Neural progenitor cell (in vitro differentiated cells): ENCODE measurements around the gene CUTC.

Experiments used
- EZH2 ChIP-seq: fragments of 200-600 bp; sonication (generic); IDR thresholded peaks from 2 replicates; pipeline ENCODE4 v1.6.1; 2017; ENCODE audit warnings: antibody characterized with exemption, mild to moderate bottlenecking, moderate library complexity
- EZH2phosphoT487 ChIP-seq: fragments of 200-600 bp; sonication (generic); IDR thresholded peaks from 2 replicates; pipeline ENCODE4 v1.6.1; 2017; ENCODE audit warnings: antibody characterized with exemption
- TF ChIP-seq, protein P1 (sequence below): fragments of 200-600 bp; sonication (generic); IDR thresholded peaks from 2 replicates; pipeline ENCODE4 v1.5.1; 2017; ENCODE audit warnings: antibody characterized with exemption, mild to moderate bottlenecking

DNA sequence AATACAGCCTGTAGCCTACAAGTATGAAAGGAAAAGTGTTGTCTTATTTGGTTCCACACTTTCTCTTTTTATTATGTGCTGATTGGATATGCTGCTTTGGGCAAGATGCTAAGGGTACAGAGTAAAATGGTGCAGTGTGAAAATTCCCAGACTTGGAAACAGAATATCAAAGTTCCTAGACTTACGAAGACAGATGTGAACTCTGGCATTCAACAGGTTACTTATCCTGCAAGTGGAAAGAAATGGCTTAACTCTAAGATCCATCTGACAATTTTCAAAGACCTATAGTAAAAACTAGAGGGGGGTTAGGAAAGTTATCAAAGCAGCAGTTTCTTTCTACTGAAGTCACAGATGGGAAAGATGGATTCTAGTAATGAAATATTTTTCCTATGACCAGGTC, 24.1 kb downstream of the CUTC start:
- TF ChIP-seq, protein P1, sequence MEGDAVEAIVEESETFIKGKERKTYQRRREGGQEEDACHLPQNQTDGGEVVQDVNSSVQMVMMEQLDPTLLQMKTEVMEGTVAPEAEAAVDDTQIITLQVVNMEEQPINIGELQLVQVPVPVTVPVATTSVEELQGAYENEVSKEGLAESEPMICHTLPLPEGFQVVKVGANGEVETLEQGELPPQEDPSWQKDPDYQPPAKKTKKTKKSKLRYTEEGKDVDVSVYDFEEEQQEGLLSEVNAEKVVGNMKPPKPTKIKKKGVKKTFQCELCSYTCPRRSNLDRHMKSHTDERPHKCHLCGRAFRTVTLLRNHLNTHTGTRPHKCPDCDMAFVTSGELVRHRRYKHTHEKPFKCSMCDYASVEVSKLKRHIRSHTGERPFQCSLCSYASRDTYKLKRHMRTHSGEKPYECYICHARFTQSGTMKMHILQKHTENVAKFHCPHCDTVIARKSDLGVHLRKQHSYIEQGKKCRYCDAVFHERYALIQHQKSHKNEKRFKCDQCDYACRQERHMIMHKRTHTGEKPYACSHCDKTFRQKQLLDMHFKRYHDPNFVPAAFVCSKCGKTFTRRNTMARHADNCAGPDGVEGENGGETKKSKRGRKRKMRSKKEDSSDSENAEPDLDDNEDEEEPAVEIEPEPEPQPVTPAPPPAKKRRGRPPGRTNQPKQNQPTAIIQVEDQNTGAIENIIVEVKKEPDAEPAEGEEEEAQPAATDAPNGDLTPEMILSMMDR: no peak
- no peak for TF ChIP-seq EZH2
- TF ChIP-seq EZH2phosphoT487: no peak
